ENCODE measurements around the gene TRPM3. TPM values are rescaled to one million over a fixed set of nuclear protein-coding genes. Genes with fewer than 3 reads are reported as not detected.

The TRPM3 gene
- polyA plus RNA-seq, 3 donors from 2014 or later: not detected

DNA sequence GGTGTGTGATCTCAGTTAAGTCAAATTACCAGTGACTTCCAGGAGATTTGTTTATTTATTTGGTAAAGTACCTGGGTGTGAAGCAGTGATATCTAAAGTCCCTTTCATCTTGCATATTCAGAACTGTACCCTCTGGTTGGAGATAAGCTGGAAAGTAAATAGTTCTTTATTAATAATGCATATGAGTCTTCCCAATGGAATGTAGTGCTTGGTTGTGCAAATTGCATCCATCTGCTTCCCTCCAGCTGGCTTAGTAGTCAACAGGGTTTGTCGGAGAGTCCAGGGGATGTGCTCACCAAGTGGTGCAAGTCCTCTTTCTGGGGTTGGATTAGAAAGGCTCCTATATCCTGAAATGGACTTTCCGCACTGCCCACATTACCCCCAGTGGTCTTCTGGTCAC lies 42.0 kb downstream of the TRPM3 start:
- Mint-ChIP-seq H3K9me3 (peaks cover 0 to 8% (median 2%) of the 10 kb centered on the region in 6 donors), H3K4me1 (no peaks in the 10 kb centered on the region)

GRCh38 chr9:71076096-71076495 lies 45.3 kb downstream of the TRPM3 start:
- Mint-ChIP-seq H3K27me3 (ENCODE audit: low read depth in 3 of 3) (peaks cover 0 to 2% (median 0%) of the 10 kb centered on the region in 3 donors), H3K36me3 (no peaks in the 10 kb centered on the region), H3K4me3 (no peak overlapping the region), H3K27ac (no peak overlapping the region), H3K9me3 (peaks cover 0 to 8% (median 2%) of the 10 kb centered on the region in 6 donors), H3K4me1 (no peaks in the 10 kb centered on the region)
- DNase-seq: no peak

More for the DNA sequence above, 42.0 kb downstream of the TRPM3 start:
- H3K27me3 Mint-ChIP-seq (ENCODE audit: low read depth in 3 of 3): no peaks in the 10 kb centered on the region
- H3K27ac Mint-ChIP-seq: no peak overlapping the region
- H3K36me3 Mint-ChIP-seq: no peaks in the 10 kb centered on the region
- H3K4me3 Mint-ChIP-seq: no peak overlapping the region
- DNase-seq: no peak

DNA sequence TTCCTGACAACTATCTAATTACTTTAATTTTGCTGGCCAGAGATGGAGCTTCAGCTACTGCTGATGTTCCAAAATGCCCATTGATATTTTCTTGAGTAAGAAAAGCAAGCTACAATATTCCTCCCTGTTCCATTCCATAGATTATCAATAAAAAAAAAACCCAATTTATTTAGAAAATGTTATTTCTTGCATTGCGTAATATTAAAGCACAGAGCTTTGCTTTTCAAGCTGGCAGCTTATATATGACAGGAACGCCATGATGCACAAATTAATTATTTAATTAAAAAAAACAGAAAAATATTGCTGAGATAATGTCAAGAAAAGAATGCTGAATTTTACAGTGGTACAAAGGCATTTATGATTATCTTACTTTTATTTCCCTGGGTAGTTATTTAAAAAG lies 47.9 kb downstream of the TRPM3 start:
- Mint-ChIP-seq H3K36me3 (no peaks in the 10 kb centered on the region), H3K27me3 (ENCODE audit: low read depth in 3 of 3) (peaks cover 2 to 3% (median 2%) of the 10 kb centered on the region in 3 donors), H3K9me3 (peaks cover 0 to 12% (median 2%) of the 10 kb centered on the region in 6 donors), H3K27ac (no peak overlapping the region), H3K4me1 (no peaks in the 10 kb centered on the region), H3K4me3 (no peak overlapping the region)
- no peak for DNase-seq

DNA sequence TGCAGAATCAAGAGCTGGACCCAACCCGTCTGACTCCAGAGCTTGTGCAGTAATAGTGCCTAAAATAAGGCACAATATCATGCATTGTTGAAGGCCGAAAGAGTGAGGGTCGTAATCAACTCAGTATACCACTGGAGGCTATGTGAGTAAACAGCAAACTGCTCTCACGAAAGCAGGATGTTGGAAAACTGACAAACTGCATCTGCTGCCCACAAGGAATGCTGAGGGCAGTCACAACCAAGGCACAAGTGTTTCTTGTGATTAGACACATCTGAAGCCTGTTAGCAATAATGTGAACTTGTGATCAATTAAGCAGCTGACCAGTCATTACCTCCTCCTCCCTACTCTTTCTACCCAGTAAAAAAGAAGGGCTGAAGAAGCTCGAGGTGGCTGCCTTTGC lies 48.8 kb downstream of the TRPM3 start:
- H3K4me3 Mint-ChIP-seq: no peak overlapping the region
- H3K36me3 Mint-ChIP-seq: no peaks in the 10 kb centered on the region
- H3K9me3 Mint-ChIP-seq: peaks cover 0 to 12% (median 2%) of the 10 kb centered on the region in 6 donors
- DNase-seq: no peak
- no peak overlapping the region for H3K27ac Mint-ChIP-seq
- H3K27me3 Mint-ChIP-seq (ENCODE audit: low read depth in 3 of 3): peaks cover 2 to 3% (median 2%) of the 10 kb centered on the region in 3 donors
- no peaks in the 10 kb centered on the region for H3K4me1 Mint-ChIP-seq

DNA sequence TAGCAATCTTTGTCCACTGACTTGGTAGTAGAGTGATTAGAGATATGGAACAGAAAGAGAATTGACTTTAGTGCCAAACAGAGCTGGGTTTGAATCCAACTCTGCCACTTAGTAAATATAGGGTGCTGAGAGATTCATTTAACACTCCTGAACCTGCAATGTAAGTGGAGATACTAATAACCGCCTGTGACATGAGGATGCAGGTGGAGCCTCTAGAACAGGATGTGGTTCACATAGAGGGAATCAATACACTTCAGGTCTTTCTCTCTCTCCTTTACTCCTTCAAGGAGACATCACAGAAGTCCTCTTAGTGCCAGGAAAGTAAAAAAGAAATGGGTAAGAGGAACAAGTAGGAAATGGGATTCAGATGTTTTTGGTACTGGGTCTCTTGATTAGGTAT lies 49.8 kb downstream of the TRPM3 start:
- Mint-ChIP-seq H3K4me3 (no peak overlapping the region), H3K27ac (no peak overlapping the region), H3K4me1 (no peaks in the 10 kb centered on the region), H3K27me3 (ENCODE audit: low read depth in 3 of 3) (peaks cover 2 to 3% (median 2%) of the 10 kb centered on the region in 3 donors), H3K36me3 (no peaks in the 10 kb centered on the region), H3K9me3 (peaks cover 0 to 12% (median 0%) of the 10 kb centered on the region in 6 donors)
- DNase-seq: no peak

- H3K4me1 Mint-ChIP-seq: no peaks in the 10 kb centered on the region
- no peak for DNase-seq
- no peak overlapping the region for H3K4me3 Mint-ChIP-seq
- no peak overlapping the region for H3K27ac Mint-ChIP-seq
- H3K36me3 Mint-ChIP-seq: no peaks in the 10 kb centered on the region
- H3K9me3 Mint-ChIP-seq: peaks cover 0 to 7% (median 0%) of the 10 kb centered on the region in 6 donors
- peaks cover 0 to 4% (median 2%) of the 10 kb centered on the region in 3 donors for H3K27me3 Mint-ChIP-seq (ENCODE audit: low read depth in 3 of 3)
Observed at GRCh38 chr9:71058660-71059059, 62.8 kb downstream of the TRPM3 start.

DNA sequence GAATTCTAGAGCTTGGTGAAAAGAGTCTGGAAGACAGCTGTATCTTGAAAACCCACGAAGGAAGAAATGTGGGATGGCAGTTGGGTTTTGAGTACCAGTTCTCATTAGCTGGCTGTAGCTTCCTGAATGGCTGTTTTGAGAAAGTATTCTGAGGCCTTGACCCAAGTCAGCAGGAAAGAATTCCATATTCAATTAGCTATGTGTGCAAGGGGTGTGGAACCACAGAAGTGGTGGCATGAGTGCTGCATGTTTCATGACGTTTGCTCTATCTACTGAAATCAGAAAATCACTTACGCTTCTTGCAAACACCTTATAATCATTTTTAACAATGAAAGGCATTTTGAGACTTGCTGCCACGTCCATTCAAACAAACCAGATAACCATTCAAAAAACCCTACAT lies 69.1 kb downstream of the TRPM3 start:
- Mint-ChIP-seq H3K27me3 (ENCODE audit: low read depth in 3 of 3) (no peaks in the 10 kb centered on the region), H3K4me3 (no peak overlapping the region)

DNA sequence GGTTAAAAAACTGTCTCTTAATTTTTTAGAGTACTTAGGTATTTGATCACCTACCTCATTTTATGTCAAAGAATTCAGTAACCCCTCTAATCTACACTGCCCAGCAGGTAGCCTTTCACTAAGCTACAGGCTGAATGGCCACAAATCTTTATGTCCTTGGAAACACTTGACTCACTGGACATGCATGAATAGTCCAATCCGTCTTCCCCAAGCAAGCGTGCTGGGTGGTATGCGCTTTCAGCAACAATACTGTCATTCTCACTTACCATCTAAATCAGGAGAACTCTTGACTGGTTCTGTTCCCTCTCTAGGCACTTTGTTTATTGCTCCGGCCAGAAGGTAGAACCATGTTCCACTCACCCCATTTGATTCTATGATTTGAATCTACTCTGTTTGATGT lies 73.1 kb downstream of the TRPM3 start:
- peaks cover 0 to 4% (median 0%) of the 10 kb centered on the region in 3 donors for H3K27me3 Mint-ChIP-seq (ENCODE audit: low read depth in 3 of 3)
- H3K9me3 Mint-ChIP-seq: peaks cover 0 to 7% (median 3%) of the 10 kb centered on the region in 6 donors
- no peaks in the 10 kb centered on the region for H3K36me3 Mint-ChIP-seq
- no peak for DNase-seq
- H3K4me1 Mint-ChIP-seq: no peaks in the 10 kb centered on the region
- H3K27ac Mint-ChIP-seq: no peak overlapping the region
- no peak overlapping the region for H3K4me3 Mint-ChIP-seq

More for the DNA sequence above, 69.1 kb downstream of the TRPM3 start:
- Mint-ChIP-seq H3K9me3 (peaks cover 0 to 9% (median 3%) of the 10 kb centered on the region in 6 donors), H3K4me1 (no peaks in the 10 kb centered on the region), H3K27ac (no peak overlapping the region), H3K36me3 (no peaks in the 10 kb centered on the region)
- DNase-seq: no peak

DNA sequence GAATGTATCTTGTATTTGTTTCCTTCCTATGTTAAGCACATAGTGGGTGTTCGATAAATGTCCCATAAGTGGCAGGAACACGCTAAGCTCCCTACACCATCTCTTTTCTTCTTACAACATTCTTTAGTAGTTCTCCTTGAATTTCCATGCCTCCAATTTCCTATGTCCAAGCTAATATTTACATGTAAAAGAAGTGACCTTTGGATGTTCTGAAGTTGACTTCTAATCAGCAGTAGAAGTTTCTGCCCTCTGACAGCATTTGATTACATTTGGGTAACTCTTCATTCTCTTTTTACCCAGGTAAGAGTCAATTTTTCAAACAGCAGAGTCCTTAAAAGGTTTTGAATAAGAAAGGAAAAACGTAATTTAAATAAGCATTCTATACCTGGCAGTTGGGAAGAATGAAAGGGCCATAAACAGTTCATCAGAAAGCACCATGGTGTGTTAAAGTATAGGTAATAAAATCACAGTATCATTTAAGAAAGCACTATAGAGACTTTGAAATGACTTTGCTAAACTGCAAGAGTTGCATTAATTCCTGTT lies 78.9 kb downstream of the TRPM3 start:
- H3K27me3 Mint-ChIP-seq (ENCODE audit: low read depth in 3 of 3): peaks cover 0 to 4% (median 0%) of the 10 kb centered on the region in 3 donors
- DNase-seq: no peak
- no peak overlapping the region for H3K27ac Mint-ChIP-seq
- no peaks in the 10 kb centered on the region for H3K4me1 Mint-ChIP-seq
- no peaks in the 10 kb centered on the region for H3K36me3 Mint-ChIP-seq
- H3K9me3 Mint-ChIP-seq: peaks cover 0 to 13% (median 2%) of the 10 kb centered on the region in 6 donors
- H3K4me3 Mint-ChIP-seq: no peak overlapping the region

- Mint-ChIP-seq H3K4me3 (no peak overlapping the region), H3K27ac (no peak overlapping the region), H3K27me3 (ENCODE audit: low read depth in 3 of 3) (no peaks in the 10 kb centered on the region), H3K9me3 (peaks cover 0 to 7% (median 2%) of the 10 kb centered on the region in 6 donors), H3K36me3 (no peaks in the 10 kb centered on the region), H3K4me1 (no peaks in the 10 kb centered on the region)
- no peak for DNase-seq
Observed at GRCh38 chr9:71037521-71037920, 83.9 kb downstream of the TRPM3 start.

DNA sequence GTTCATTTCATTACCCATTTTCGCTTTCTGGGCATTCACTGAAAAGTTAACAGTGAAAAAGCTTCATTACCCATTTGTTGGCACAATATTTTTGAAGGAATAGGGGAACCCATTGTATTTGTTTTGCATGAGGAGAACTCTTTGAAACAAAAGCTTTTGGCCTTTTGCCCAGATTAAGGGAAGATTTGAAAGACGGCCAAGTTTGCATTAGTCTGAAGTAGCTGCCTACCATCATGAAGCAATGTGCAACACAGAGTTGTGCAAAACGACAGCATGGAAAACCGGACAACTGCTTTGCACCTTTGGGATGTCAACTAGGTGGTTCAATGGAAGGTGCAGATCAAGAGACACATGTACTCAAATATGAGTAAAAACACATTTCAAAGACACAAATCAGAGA lies 84.9 kb downstream of the TRPM3 start:
- Mint-ChIP-seq H3K4me1 (no peaks in the 10 kb centered on the region), H3K4me3 (no peak overlapping the region), H3K27ac (no peak overlapping the region), H3K9me3 (peaks cover 0 to 7% (median 1%) of the 10 kb centered on the region in 6 donors), H3K27me3 (ENCODE audit: low read depth in 3 of 3) (no peaks in the 10 kb centered on the region), H3K36me3 (no peaks in the 10 kb centered on the region)
- no peak for DNase-seq

DNA sequence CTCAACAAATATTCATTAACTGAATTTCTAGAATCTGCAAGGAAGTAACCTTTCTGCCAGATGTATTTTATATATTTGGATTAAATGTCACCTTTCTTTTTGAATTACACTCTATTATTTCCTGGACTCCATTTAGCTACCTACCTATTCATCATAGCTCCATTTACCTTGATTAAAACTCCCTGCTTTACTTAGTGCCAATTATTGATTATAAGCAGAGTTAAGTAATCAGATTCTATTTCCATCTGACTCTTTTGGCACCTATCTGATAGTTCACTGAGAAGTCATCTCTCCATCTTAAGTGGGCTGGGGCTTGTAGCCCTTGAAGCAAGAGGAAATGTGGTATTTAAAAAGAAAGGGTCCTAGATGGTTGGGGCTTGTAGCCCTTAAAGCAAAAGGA lies 88.6 kb downstream of the TRPM3 start:
- peaks cover 0 to 2% (median 0%) of the 10 kb centered on the region in 3 donors for H3K27me3 Mint-ChIP-seq (ENCODE audit: low read depth in 3 of 3)
- H3K36me3 Mint-ChIP-seq: no peaks in the 10 kb centered on the region
- no peak overlapping the region for H3K4me3 Mint-ChIP-seq
- H3K9me3 Mint-ChIP-seq: no peaks in the 10 kb centered on the region
- H3K27ac Mint-ChIP-seq: no peak overlapping the region
- no peaks in the 10 kb centered on the region for H3K4me1 Mint-ChIP-seq
- no peak for DNase-seq

GRCh38 chr9:71025728-71026127 lies 95.7 kb downstream of the TRPM3 start:
- H3K36me3 Mint-ChIP-seq: no peaks in the 10 kb centered on the region
- H3K27me3 Mint-ChIP-seq (ENCODE audit: low read depth in 3 of 3): peaks cover 0 to 2% (median 0%) of the 10 kb centered on the region in 3 donors
- DNase-seq: no peak
- peaks cover 0 to 12% (median 1%) of the 10 kb centered on the region in 6 donors for H3K9me3 Mint-ChIP-seq
- no peaks in the 10 kb centered on the region for H3K4me1 Mint-ChIP-seq
- H3K27ac Mint-ChIP-seq: no peak overlapping the region
- no peak overlapping the region for H3K4me3 Mint-ChIP-seq

GRCh38 chr9:71025201-71025600 lies 96.2 kb downstream of the TRPM3 start:
- Mint-ChIP-seq H3K4me3 (no peak overlapping the region), H3K9me3 (peaks cover 0 to 12% (median 1%) of the 10 kb centered on the region in 6 donors), H3K4me1 (no peaks in the 10 kb centered on the region), H3K27ac (no peak overlapping the region), H3K27me3 (ENCODE audit: low read depth in 3 of 3) (peaks cover 0 to 2% (median 0%) of the 10 kb centered on the region in 3 donors), H3K36me3 (no peaks in the 10 kb centered on the region)
- DNase-seq: no peak

DNA sequence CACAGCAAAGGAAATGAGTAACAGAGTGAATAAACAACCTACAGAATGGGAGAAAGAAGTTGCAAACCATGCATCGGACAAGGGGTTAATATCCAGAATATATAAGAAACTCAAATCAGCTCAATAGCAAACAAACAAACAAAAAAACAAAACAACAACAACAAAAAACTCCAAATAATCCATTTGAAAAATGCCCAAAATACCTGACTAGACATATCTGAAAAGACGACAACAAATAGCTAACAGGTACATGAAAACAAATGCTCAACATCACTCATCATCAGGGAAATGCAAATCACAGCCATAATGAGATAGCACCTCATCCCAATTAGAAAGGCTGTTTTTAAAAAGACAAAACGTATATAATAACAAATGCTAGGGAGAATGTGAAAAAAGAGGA lies 111.2 kb downstream of the TRPM3 start:
- H3K36me3 Mint-ChIP-seq: no peaks in the 10 kb centered on the region
- H3K9me3 Mint-ChIP-seq: peaks cover 2 to 15% (median 6%) of the 10 kb centered on the region in 6 donors
- peaks cover 0 to 2% (median 0%) of the 10 kb centered on the region in 3 donors for H3K27me3 Mint-ChIP-seq (ENCODE audit: low read depth in 3 of 3)
- H3K4me3 Mint-ChIP-seq: no peak overlapping the region
- DNase-seq: no peak
- no peak overlapping the region for H3K27ac Mint-ChIP-seq
- H3K4me1 Mint-ChIP-seq: no peaks in the 10 kb centered on the region

Measured in immature natural killer cell (primary cell).